Right hindlimb (tissue), 1 donor: ENCODE measurements around the gene MAP9.
"Not testable (repeated sequence)": the region's sequence is repeated elsewhere in the genome, so short reads cannot be mapped to it uniquely, and the experiment has no call there.

Experiments used
- DNase-seq: peaks from one replicate; pipeline ENCODE4 v3.0.0-alpha.2; 2018

The MAP9 gene

GRCh38 chr4:155339999-155340398 is 36.8 kb downstream of the MAP9 start:
- no peak for DNase-seq

GRCh38 chr4:155339588-155339987 is 37.2 kb downstream of the MAP9 start:
- no peak for DNase-seq

- no peak for DNase-seq
These were observed 38.6 kb downstream of the MAP9 start for GRCh38 chr4:155338196-155338595.

- DNase-seq, result no peak
These were observed 40.5 kb downstream of the MAP9 start for GRCh38 chr4:155336242-155336641.

- no peak for DNase-seq
These were observed 45.3 kb downstream of the MAP9 start for GRCh38 chr4:155331478-155331877.

GRCh38 chr4:155322782-155323181 is 54.0 kb downstream of the MAP9 start:
- DNase-seq, result no peak

GRCh38 chr4:155321006-155321405 is 55.8 kb downstream of the MAP9 start:
- DNase-seq, result no peak

GRCh38 chr4:155319516-155319915 is 57.2 kb downstream of the MAP9 start:
- no peak for DNase-seq

GRCh38 chr4:155312027-155312426 is 64.7 kb downstream of the MAP9 start:
- DNase-seq, result not testable (repeated sequence)

GRCh38 chr4:155307731-155308277 is 69.0 kb downstream of the MAP9 start:
- DNase-seq, result no peak

GRCh38 chr4:155305619-155306018 is 71.1 kb downstream of the MAP9 start:
- DNase-seq, result no peak

- no peak for DNase-seq
These were observed 72.4 kb downstream of the MAP9 start for GRCh38 chr4:155304375-155304774.

- DNase-seq, result no peak
These were observed 77.7 kb downstream of the MAP9 start for GRCh38 chr4:155299103-155299502.
